BE2C (cell line): Measurements from ENCODE around the gene TAS2R8.

Experiments used
- DNase-seq: peaks from one replicate; pipeline ENCODE4 v3.0.0-alpha.2; 2020
- H3K27me3 ChIP-seq: fragments of 250-450 bp; sonication (Bioruptor Pico); 2 replicates; pipeline ENCODE4 v1.5.1; 2020; ENCODE audit warnings: mild to moderate bottlenecking
- H3K36me3 ChIP-seq: fragments of 250-450 bp; sonication (Bioruptor Pico); 2 replicates; pipeline ENCODE4 v1.5.1; 2020; ENCODE audit warnings: mild to moderate bottlenecking
- H3K4me1 ChIP-seq: fragments of 250-450 bp; sonication (Bioruptor Pico); 2 replicates; pipeline ENCODE4 v1.5.1; 2020
- H3K4me3 ChIP-seq: 2 replicates; pipeline ENCODE4 v1.5.1; 2011; ENCODE audit warnings: low read depth, low read length
- H3K9me3 ChIP-seq: fragments of 250-450 bp; sonication (Bioruptor Pico); 2 replicates; pipeline ENCODE4 v1.5.1; 2020
- TF ChIP-seq, protein P1 (sequence below): IDR thresholded peaks from 2 replicates; pipeline ENCODE4 v1.5.1; 2012; ENCODE audit warnings: mild to moderate bottlenecking, low read depth, low read length

TAS2R8 gene

DNA sequence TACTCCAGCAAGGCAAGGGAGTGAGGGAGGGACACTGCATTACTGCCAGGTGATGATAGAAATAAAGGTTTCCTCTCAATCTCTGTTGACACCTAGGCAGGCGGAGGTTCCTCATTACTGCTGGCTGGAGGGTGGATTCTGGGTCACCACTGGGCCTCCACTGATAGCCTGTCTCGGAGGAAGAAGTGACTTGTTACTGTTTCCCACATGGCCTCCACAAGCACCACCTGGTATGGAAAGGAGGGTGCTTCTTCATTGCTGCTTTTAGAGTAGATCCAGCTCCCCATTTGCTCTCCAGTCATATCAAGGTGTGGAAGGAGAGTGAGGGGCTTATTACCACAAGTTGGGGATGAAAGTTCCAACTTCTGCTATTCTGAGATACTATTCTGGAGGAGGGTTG, 35.8 kb upstream of the TAS2R8 start:
- Histone ChIP-seq H3K4me3 (no peak overlapping the region), H3K9me3 (no peaks in the 10 kb centered on the region), H3K4me1 (no peaks in the 10 kb centered on the region), H3K36me3 (no peaks in the 10 kb centered on the region), H3K27me3 (no peaks in the 10 kb centered on the region)
- TF ChIP-seq, protein P1, sequence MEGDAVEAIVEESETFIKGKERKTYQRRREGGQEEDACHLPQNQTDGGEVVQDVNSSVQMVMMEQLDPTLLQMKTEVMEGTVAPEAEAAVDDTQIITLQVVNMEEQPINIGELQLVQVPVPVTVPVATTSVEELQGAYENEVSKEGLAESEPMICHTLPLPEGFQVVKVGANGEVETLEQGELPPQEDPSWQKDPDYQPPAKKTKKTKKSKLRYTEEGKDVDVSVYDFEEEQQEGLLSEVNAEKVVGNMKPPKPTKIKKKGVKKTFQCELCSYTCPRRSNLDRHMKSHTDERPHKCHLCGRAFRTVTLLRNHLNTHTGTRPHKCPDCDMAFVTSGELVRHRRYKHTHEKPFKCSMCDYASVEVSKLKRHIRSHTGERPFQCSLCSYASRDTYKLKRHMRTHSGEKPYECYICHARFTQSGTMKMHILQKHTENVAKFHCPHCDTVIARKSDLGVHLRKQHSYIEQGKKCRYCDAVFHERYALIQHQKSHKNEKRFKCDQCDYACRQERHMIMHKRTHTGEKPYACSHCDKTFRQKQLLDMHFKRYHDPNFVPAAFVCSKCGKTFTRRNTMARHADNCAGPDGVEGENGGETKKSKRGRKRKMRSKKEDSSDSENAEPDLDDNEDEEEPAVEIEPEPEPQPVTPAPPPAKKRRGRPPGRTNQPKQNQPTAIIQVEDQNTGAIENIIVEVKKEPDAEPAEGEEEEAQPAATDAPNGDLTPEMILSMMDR: no peak
- DNase-seq: no peak

DNA sequence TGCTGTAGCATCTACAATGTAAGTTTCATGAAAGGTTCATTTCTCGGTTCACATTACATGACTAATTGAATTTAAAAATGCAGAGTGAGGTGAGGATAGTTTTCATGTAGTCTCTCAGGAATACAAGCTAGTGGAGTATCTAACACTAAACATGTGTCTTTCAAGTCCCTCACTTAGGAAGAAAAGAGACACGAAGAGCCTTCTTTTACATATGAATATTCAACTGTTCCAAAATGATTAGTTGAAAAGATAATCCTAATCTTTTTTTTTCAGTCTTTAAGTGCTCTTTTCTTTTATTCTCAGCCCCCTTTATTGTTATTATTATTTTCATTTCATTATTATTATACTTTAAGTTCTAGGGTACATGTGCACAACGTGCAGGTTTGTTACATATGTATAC, 31.4 kb upstream of the TAS2R8 start:
- Histone ChIP-seq H3K36me3 (no peaks in the 10 kb centered on the region), H3K9me3 (no peaks in the 10 kb centered on the region)

DNA sequence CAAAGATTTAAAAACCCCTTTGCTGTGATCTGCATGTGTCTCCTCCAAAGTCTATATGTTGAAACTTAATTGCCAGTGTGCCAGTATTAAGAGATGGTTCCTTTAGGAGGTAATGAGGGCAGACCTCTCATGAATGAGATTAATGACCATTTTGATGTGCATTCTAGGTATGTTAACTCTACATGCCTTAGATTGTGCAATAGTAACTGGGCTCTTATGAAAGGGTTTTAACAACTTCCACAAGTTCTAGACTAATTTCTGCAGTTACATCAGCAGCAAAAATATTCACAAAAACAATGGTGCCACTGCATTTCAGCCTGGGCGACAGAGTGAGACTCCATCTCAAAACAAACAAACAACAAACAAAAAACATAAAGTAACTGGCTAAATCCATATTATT, 22.9 kb upstream of the TAS2R8 start:
- Histone ChIP-seq H3K4me3 (no peak overlapping the region), H3K27me3 (no peaks in the 10 kb centered on the region), H3K9me3 (no peaks in the 10 kb centered on the region), H3K36me3 (no peaks in the 10 kb centered on the region), H3K4me1 (no peaks in the 10 kb centered on the region)
- DNase-seq: no peak
- TF ChIP-seq, protein P1: no peak

More for the DNA sequence above, 31.4 kb upstream of the TAS2R8 start:
- TF ChIP-seq, protein P1: no peak
- no peaks in the 10 kb centered on the region for H3K4me1 ChIP-seq
- H3K27me3 ChIP-seq: no peaks in the 10 kb centered on the region
- DNase-seq: no peak
- H3K4me3 ChIP-seq: no peak overlapping the region

DNA sequence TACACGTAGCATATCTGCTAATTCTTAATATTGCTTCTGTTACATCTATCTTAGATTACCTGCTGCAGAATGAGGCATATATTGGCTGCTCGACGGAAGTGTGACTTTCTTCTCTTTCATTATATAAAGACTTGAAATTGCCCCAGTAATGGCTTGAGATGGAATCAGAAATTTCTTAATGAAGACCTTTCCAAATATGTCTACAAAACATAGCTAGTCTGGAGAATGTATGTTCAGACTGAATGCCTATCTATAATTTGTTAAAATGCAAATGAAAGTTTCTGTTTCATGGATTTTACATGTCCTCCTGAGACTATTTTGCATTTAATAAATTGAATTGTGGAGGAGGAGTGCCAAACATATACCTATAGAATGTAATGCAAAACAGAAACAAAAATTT, 19.2 kb upstream of the TAS2R8 start, which contains the start of gene TAS2R10:
TSS of gene TAS2R10 (minus strand) at position 101 of the 400 bp plus-strand sequence. CDS start at position 12, 89 bp downstream.
- no peak within 1 kb of the TSS for H3K4me3 ChIP-seq
- no peaks in the 10 kb centered on the region for H3K27me3 ChIP-seq
- H3K9me3 ChIP-seq: no peaks in the 10 kb centered on the region
- H3K4me1 ChIP-seq: no peaks in the 10 kb centered on the region
- DNase-seq: no peak
- H3K36me3 ChIP-seq: no peaks in the 10 kb centered on the region
- TF ChIP-seq, protein P1: no peak

DNA sequence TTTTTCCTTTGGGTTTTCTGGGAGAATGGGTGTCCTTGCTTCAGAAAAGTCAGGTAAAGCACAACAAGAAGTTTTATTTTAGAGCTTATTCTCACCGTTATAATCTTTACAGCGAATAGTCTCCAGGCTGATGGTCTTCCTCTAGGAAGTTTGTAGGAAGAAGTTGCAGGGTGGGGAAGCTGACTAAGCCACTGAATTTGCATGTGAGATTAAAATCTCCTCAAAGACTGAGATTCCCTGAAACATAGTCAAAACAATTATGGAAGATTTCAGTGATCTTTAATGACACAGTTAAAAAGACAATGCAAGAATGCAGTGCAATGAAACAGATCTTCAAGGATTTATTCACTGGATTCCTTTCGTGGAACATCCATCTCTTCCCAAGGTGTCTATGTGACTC, 17.9 kb upstream of the TAS2R8 start:
- Histone ChIP-seq H3K9me3 (no peaks in the 10 kb centered on the region), H3K4me1 (no peaks in the 10 kb centered on the region), H3K36me3 (no peaks in the 10 kb centered on the region), H3K4me3 (no peak overlapping the region), H3K27me3 (no peaks in the 10 kb centered on the region)
- DNase-seq: no peak
- TF ChIP-seq, protein P1: no peak

DNA sequence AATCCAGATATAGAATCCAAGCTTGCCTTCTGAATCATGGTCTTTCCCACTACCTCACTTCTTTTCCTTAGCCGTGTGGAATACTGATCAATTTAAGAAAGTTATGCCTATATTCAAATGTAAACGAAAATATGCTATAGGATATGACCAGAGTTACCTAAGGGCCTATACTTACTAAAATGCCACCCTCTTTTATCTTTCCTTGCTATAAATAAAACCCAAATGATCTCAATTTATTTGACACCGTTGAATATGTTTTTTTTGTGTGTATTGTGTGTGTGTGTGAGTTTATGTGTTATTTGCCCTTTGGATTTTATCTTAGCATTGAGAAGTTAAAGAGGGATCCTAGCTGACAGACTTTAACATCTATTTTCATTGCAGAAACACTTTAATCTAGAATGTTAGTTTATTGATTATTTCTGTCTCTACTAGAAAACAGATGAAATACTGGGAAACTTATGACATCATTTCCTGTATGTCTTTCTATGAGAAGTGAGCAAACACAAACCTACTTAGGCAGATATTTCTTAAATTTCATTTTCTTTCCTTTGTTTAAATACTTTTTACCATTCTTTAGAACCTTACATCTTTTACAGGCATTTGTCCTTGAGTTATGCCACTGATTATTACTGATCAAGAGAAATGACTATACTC, 4.9 kb upstream of the TAS2R8 start:
- no peaks in the 10 kb centered on the region for H3K4me1 ChIP-seq
- no peaks in the 10 kb centered on the region for H3K36me3 ChIP-seq
- TF ChIP-seq, protein P1: no peak
- DNase-seq: no peak
- no peaks in the 10 kb centered on the region for H3K9me3 ChIP-seq
- H3K27me3 ChIP-seq: peaks cover 10% of the 10 kb centered on the region
- H3K4me3 ChIP-seq: no peak overlapping the region
